ENCODE results near the gene CALD1.

DNA sequence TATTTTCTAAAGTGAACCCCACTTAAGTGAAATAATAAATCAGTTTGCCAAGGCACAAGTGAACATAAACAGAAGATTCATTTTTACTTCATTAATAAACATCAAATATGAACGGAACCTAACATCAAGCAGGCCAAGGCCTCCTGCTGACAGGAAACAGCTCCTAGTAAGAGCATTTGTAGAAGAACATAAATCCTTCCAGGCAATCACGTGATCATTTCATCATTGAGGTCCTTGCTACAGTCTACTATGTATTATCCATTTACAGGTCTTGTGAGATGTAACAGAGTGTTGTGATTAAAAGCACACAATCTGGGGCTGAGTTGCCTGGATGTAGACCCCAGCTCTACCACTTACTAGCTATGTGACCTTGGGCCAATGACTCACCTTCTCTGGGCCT, 70.6 kb downstream of the CALD1 start:
- TF ChIP-seq, protein P1, sequence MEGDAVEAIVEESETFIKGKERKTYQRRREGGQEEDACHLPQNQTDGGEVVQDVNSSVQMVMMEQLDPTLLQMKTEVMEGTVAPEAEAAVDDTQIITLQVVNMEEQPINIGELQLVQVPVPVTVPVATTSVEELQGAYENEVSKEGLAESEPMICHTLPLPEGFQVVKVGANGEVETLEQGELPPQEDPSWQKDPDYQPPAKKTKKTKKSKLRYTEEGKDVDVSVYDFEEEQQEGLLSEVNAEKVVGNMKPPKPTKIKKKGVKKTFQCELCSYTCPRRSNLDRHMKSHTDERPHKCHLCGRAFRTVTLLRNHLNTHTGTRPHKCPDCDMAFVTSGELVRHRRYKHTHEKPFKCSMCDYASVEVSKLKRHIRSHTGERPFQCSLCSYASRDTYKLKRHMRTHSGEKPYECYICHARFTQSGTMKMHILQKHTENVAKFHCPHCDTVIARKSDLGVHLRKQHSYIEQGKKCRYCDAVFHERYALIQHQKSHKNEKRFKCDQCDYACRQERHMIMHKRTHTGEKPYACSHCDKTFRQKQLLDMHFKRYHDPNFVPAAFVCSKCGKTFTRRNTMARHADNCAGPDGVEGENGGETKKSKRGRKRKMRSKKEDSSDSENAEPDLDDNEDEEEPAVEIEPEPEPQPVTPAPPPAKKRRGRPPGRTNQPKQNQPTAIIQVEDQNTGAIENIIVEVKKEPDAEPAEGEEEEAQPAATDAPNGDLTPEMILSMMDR (IDR thresholded peaks at IDR 0.05): no peak
- no peak for TF ChIP-seq EZH2 (IDR thresholded peaks at IDR 0.05)

Data from neural progenitor cell (in vitro differentiated cells).